AG10803 (cell line): Measurements from ENCODE around the gene CDK6.
A peak's percentile ranks its signal among the peaks of the same experiment; 100 is the strongest.
"Not testable (repeated sequence)": the region's sequence is repeated elsewhere in the genome, so short reads cannot be mapped to it uniquely, and the experiment has no call there.

Experiments
- DNase-seq: peaks from one replicate; pipeline ENCODE4 v3.0.0; 2010; ENCODE audit warnings: low read depth
- H3K4me3 ChIP-seq: 2 replicates; pipeline ENCODE4 v1.5.1; 2011; ENCODE audit warnings: mild to moderate bottlenecking, low read length, control low read depth
- CTCF ChIP-seq: conservative IDR thresholded peaks from 2 replicates; pipeline ENCODE4 v1.5.1; 2011; ENCODE audit warnings: mild to moderate bottlenecking, low read length, control low read depth, inconsistent platforms

The CDK6 gene

DNA sequence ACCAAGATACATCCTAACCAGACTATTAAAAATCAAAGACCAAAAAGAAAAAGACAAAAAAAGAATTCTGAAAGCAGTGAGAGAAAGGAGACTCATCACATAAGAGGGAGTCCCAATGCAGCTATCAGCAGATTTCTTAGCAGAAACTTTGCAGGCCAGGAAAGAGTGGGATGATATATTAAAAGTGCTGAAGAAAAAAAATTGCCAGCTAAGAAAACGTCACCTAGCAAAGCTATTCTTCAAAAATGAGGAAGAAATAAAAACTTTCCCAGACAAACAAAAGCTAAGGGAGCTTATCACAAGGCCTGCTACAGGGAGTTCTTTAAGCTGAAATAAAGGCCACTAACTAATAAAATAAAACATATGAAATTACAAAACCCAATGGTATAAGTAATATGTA lies 40.5 kb upstream of the CDK6 start:
- no peak for DNase-seq
- no peak for TF ChIP-seq CTCF
- H3K4me3 ChIP-seq, result no peak overlapping the region

- peak; percentile 3 for DNase-seq
- no peak for TF ChIP-seq CTCF
- no peak overlapping the region for H3K4me3 ChIP-seq
Observed at GRCh38 chr7:92875719-92876118, 39.3 kb upstream of the CDK6 start.

DNA sequence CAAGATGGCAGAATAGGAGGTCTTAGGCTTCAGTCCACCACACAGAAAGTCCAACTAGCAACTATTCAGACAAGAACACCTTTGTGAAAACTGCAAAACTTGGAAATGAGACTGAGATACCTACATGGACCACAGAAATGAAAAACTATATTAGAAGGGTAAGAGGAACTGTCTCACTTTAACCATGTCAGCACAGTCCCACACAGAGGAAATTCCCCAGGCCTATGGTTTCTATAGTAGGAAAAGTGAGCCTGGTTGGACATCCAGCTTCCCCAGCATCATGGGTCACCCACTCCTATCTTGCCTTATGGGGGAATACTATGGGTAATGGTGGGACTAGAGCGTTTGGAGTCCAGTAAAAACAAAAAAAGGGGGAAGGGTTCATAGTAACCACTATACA lies 38.8 kb upstream of the CDK6 start:
- no peak for DNase-seq
- TF ChIP-seq CTCF, result no peak
- H3K4me3 ChIP-seq, result no peak overlapping the region

DNA sequence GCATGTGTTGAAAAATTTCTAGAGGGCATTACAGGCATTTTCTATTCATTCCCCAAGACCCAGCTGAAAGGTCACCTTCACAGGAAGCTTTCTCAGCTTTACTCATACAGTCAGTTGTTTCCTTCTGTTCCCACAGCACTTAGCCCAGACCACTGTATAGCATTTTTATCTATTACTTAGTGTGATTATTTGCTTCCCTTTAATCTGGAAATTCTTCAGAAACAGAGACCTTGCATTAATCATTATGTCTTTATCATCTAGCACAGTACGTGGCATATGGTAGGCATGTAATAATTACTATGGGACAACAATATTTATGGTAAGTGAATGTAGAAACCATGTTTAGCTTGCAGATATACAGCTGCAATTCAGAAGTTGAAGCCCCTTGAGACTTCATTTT lies 38.2 kb upstream of the CDK6 start:
- TF ChIP-seq CTCF, result no peak
- H3K4me3 ChIP-seq, result no peak overlapping the region
- no peak for DNase-seq

DNA sequence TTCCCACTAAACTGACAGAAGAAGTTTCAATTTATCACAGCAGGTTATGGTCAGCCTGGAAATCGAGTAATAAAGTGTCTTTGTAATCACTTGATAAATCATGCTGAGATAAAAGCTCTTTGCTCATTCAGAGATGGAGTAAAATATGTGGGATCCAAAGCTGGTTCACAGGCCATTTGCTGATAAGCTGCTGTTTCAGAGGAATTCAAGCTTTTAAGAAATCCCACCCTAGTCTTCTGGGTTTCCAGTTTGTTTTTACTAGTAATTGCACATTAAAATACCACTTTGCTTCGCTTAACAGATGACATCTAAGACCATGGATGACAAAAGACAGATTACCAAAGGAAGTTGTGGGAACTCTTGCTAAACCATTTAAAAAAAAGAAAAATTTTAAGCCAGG lies 37.4 kb upstream of the CDK6 start:
- H3K4me3 ChIP-seq, result no peak overlapping the region
- DNase-seq, result no peak
- TF ChIP-seq CTCF, result no peak

DNA sequence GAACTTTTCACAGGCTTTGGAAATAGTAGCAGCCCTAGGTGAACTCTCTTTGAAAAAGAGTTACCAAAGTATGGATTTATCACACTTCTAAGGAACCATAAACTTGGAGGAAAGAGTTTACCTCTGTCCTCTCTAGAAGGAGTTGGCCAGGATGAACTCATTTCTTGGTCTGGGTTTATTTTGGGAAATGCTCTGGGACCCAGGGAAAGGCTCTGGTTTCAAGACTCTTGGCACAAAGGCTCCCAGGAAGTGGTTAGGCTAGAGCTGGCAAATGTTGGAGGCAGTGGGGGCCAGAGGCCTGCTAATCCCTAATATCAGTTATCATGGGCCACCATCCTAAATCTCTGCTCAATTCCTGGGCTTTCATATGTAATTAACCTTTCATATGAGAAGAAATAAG lies 36.3 kb upstream of the CDK6 start:
- no peak overlapping the region for H3K4me3 ChIP-seq
- TF ChIP-seq CTCF, result no peak
- peak; percentile 48 for DNase-seq

- TF ChIP-seq CTCF, result no peak
- no peak overlapping the region for H3K4me3 ChIP-seq
- no peak for DNase-seq
Observed at GRCh38 chr7:92868683-92869293, 32.4 kb upstream of the CDK6 start.

DNA sequence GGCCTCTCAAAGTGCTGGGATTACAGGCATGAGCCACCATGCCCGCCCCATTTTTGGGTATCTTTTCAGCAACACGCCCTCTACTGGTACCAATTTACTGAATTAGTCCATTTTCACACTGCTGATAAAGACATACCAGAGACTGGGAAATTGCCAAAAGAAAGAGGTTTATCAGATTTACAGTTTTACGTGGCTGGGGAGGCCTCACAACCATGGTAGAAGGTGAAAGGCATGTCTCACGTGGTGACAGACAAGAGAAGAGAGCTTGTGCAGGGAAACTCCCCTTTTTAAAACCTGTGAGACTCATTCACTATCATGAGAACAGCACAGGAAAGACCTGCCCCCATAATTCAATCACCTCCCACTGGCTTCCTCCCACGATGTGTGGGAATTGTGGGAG lies 27.8 kb upstream of the CDK6 start:
- not testable (repeated sequence) for DNase-seq, H3K4me3 ChIP-seq
